HG03354 (cell line): ENCODE measurements around the gene UCP2.
"Not testable (repeated sequence)": the region's sequence is repeated elsewhere in the genome, so short reads cannot be mapped to it uniquely, and the experiment has no call there.

Source experiments
- ATAC-seq: cut with Tn5 transposase; IDR thresholded peaks from one replicate; pipeline ENCODE4 v1.9.1; 2021; ENCODE audit warnings: mild to moderate bottlenecking; ENCODE audit not compliant: unreplicated experiment, poor library complexity, severe bottlenecking

Gene UCP2

GRCh38 chr11:73949246-73949645 is 33.4 kb downstream of the UCP2 start:
- no peak for ATAC-seq

- no peak for ATAC-seq
These were observed 35.7 kb downstream of the UCP2 start for GRCh38 chr11:73946798-73947458.

DNA sequence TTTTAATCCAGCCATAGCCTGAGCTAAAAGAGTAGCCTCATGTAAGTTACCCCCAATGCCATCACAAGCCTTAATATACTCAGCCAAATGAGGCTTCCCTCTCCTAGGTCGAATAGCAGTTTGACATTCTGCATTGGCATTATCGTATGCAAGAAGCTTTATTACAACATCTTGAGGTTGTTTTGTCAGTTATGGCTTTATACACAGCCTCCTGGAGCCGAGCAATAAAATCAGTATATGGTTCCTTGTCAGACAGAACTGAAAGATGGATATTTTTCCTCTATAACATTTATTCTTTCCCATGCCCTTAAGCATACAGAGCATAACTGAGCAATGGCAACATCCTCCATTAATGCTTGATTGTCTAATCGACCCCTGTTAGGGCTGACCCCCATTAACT is 37.2 kb downstream of the UCP2 start:
- ATAC-seq: no peak

GRCh38 chr11:73944901-73945300 is 37.7 kb downstream of the UCP2 start:
- ATAC-seq: no peak

GRCh38 chr11:73944085-73944484 is 38.6 kb downstream of the UCP2 start:
- no peak for ATAC-seq

DNA sequence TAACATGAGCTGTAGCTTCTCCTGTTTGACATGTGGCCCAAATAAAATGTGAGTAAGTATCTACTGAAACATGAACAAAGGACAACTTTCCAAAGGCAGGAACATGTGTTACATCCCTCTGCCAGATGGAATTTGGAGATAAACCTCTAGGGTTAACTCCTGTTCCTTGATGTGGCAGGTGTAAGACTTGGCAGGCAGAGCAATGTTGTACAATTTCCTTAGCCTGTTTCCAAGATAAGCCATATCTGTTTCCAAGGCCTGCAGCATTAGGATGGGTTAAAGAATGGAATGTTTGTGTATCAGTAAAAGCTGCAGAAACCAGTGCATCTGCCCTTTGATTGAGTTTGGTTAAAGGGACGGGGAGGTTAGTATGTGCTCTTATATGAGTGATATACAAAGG is 40.6 kb downstream of the UCP2 start:
- no peak for ATAC-seq

GRCh38 chr11:73940801-73941570 is 41.7 kb downstream of the UCP2 start:
- ATAC-seq: no peak

- no peak for ATAC-seq
These were observed 43.5 kb downstream of the UCP2 start for GRCh38 chr11:73939096-73939495.

DNA sequence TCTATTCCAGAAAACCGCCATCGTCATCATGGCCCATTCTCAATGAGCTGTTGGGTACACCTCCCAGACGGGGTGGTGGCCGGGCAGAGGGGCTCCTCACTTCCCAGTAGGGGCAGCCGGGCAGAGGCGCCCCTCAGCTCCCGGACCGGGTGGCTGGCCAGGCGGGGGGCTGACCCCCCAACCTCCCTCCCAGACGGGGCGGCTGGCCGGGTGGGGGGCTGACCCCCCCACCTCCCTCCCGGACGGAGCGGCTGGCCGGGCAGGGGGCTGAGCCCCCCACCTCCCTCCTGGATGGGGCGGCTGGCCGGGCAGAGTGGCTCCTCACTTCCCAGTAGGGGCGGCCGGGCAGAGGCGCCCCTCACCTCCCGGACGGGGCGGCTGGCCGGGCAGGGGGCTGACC is 46.6 kb downstream of the UCP2 start:
- ATAC-seq: not testable (repeated sequence)

DNA sequence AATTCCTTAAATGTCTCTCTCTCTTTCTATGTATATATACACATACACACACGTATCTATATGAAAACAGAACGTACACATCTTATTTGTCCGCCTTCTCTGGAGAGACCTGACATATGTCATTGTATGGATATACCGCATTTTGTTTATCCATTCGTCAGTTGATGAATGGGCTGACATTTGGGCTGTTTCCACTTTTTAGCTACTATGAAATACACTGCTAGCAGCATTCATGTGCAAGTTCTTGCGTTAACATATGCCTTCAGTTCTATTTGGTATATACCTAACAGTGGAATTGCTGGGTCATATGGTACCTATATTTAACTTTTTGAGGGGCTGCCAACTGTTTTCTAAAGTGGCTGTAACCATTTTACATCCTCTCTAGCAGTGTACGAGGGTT is 49.9 kb downstream of the UCP2 start:
- no peak for ATAC-seq

DNA sequence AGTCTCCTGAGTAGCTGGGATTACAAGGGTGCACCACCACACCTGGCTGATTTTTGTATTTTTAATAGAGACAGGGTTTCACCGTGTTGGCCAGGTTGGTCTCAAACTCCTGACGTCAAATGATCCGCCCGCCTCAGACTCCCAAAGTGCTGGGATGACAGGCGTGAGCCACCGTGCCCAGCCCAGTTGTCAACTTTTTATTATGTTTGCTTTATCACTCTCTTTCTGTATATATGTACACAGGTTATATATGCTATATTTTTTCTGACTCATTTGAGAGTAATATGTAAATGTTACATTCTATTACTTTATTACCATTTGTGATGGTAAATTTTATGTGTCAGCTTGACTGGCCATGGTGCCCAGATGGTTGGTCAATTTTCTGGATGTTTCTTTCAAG is 50.7 kb downstream of the UCP2 start:
- ATAC-seq: no peak

- ATAC-seq: no peak
These were observed 51.5 kb downstream of the UCP2 start for GRCh38 chr11:73931039-73931645.

- ATAC-seq: no peak
These were observed 53.3 kb downstream of the UCP2 start for GRCh38 chr11:73929388-73929787.
